Sigmoid colon (tissue), 4 donors: ENCODE data around the gene BMP8B.

ENCODE experiments used
- EP300 ChIP-seq, 4 donors: sonication (generic); formaldehyde crosslinking; IDR thresholded peaks; one replicate each; pipeline ENCODE4 v1.6.1; 2017; ENCODE audit warnings: antibody characterized with exemption in 4 of 4
- POLR2A ChIP-seq, 2 donors: fragments of 450-650 bp; IDR thresholded peaks; one replicate each; pipeline ENCODE4 v1.6.1; 2016; ENCODE audit warnings: antibody characterized with exemption in 2 of 2, mild to moderate bottlenecking in 2 of 2, moderate library complexity in 2 of 2
- POLR2AphosphoS5 ChIP-seq, 4 donors: sonication (generic); formaldehyde crosslinking; IDR thresholded peaks; one replicate each; pipeline ENCODE4 v1.6.1; 2017; ENCODE audit warnings: antibody characterized with exemption in 4 of 4
- TF ChIP-seq, protein P1 (sequence below), 4 experiments: fragments of 450-650 bp in 3 of 4; fragments of 200-600 bp in 1 of 4; IDR thresholded peaks; one replicate each; pipeline ENCODE4 v1.5.1; 2016 to 2019; ENCODE audit warnings: antibody characterized with exemption in 4 of 4, mild to moderate bottlenecking in 3 of 4, moderate library complexity in 2 of 4

DNA sequence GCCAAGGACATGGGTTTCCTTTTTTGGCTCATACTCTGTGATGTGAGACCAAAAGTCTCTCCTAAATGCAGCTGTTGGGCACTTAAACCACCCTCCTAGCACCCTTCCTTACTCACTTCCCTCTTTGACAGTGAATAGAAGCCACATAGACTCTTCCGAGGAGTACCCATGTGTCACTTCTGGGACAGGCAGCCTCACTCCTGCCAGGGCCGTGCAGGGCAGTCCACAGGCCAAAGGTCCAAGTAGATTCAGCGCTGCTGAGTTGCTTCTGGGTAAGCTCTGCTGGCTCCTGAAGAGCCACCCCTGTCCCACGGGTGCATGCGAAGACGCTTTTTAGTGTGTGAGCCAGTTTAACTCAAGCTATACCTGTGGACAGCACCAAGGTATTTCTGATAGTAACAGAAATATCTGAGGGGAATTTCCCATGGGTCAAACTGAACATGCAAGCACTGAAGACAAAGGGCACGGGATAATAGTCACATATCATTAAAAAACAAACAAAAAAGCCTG lies 36.8 kb upstream of the BMP8B start:
- TF ChIP-seq, protein P1, sequence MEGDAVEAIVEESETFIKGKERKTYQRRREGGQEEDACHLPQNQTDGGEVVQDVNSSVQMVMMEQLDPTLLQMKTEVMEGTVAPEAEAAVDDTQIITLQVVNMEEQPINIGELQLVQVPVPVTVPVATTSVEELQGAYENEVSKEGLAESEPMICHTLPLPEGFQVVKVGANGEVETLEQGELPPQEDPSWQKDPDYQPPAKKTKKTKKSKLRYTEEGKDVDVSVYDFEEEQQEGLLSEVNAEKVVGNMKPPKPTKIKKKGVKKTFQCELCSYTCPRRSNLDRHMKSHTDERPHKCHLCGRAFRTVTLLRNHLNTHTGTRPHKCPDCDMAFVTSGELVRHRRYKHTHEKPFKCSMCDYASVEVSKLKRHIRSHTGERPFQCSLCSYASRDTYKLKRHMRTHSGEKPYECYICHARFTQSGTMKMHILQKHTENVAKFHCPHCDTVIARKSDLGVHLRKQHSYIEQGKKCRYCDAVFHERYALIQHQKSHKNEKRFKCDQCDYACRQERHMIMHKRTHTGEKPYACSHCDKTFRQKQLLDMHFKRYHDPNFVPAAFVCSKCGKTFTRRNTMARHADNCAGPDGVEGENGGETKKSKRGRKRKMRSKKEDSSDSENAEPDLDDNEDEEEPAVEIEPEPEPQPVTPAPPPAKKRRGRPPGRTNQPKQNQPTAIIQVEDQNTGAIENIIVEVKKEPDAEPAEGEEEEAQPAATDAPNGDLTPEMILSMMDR (IDR thresholded peaks at IDR 0.05): no peak
- no peak for TF ChIP-seq POLR2A (IDR thresholded peaks at IDR 0.05)
- TF ChIP-seq POLR2AphosphoS5 (IDR thresholded peaks at IDR 0.05): no peak
- TF ChIP-seq EP300 (IDR thresholded peaks at IDR 0.05): no peak
